SJSA1 (cell line): ENCODE results near the gene UBR2. TPM values are rescaled to one million over a fixed set of nuclear protein-coding genes. Genes with fewer than 3 reads are reported as not detected.

Experiments used
- DNase-seq, 2 experiments: peaks; one replicate each; pipeline ENCODE4 v3.0.0-alpha.2; 2015 to 2020; ENCODE audit warnings: low spot score in 2 of 2, low read depth in 1 of 2
- H3K27ac ChIP-seq: fragments of 250-450 bp; sonication (Bioruptor Pico); 2 replicates; pipeline ENCODE4 v1.5.1; 2020; ENCODE audit warnings: mild to moderate bottlenecking, moderate library complexity
- H3K27me3 ChIP-seq: fragments of 250-450 bp; sonication (Bioruptor Pico); replicated peaks from 2 replicates; pipeline ENCODE4 v1.5.1; 2020; ENCODE audit warnings: mild to moderate bottlenecking, moderate library complexity
- H3K36me3 ChIP-seq: fragments of 250-450 bp; sonication (Bioruptor Pico); 2 replicates; pipeline ENCODE4 v1.5.1; 2020; ENCODE audit warnings: mild to moderate bottlenecking
- H3K4me1 ChIP-seq: fragments of 250-450 bp; sonication (Bioruptor Pico); replicated peaks from 2 replicates; pipeline ENCODE4 v1.6.1; 2021; ENCODE audit warnings: mild to moderate bottlenecking
- H3K4me3 ChIP-seq: fragments of 250-450 bp; sonication (Bioruptor Pico); 2 replicates; pipeline ENCODE4 v1.5.1; 2020; ENCODE audit warnings: mild to moderate bottlenecking
- H3K9me3 ChIP-seq: fragments of 250-450 bp; sonication (Bioruptor Pico); replicated peaks from 2 replicates; pipeline ENCODE4 v1.5.1; 2020; ENCODE audit warnings: mild to moderate bottlenecking
- total RNA-seq: library from RNA; depleted of rRNA; stranded (reverse); fragments of >200 nt; shearing (Covaris generic); gene quantifications from 2 replicates; pipeline ENCODE4 v1.2.3, GENCODE V29; 2014; rRNA removed

Gene UBR2
- total RNA-seq = 15.6 and 19.5 TPM in 2 replicates

DNA sequence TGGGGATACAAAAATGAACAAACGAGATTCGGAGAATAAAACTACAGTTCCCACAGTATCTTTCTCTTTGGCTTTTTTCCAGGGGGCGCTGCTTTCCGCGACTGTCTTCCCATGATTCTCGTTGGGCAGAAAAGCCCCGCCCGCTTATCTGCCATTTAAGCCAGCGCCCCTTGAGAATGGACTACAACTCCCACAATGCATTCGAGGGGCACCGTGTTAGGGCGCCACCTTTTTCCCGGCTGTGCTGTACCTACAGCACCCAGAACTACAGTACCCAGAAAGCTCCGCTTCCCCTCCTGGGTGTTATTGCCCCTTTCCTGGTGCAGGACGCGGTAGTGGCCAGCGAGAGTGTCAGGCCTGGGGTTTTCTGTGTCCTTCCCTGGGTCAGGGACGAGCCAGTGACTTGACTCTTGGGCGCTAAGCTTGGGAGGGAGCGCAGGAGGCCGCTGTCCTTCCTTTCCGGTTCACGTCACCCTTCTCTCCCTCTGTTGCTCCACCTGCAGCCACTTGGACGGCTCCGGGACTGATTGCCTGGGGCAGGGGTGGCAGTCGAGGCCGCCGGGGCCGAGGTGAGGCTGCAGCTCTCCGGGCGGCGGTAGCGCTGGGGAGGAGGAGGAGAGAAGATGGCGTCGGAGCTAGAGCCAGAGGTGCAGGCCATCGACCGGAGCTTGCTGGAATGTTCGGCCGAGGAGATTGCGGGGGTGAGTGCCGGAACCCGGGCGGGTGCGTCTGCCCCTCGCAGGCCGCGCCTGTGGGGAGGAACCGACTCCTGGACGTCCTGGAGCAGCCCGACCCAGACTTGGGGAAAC is at the start of gene UBR2:
TSS of gene UBR2 (plus strand) at position 333 of the 809 bp plus-strand sequence. CDS start at position 624, 291 bp downstream.
- no peaks in the 10 kb centered on the region for H3K9me3 ChIP-seq
- H3K27me3 ChIP-seq = no peaks in the 10 kb centered on the region
- peak within 1 kb of the TSS; percentile 68 for H3K27ac ChIP-seq
- H3K36me3 ChIP-seq = peaks cover 13% of the 10 kb centered on the region; the same call in 1 of the 2 replicates
- peak; percentile 97 to 98 for DNase-seq
- H3K4me3 ChIP-seq = peak within 1 kb of the TSS; percentile 71
- peaks cover 11% of the 10 kb centered on the region for H3K4me1 ChIP-seq

DNA sequence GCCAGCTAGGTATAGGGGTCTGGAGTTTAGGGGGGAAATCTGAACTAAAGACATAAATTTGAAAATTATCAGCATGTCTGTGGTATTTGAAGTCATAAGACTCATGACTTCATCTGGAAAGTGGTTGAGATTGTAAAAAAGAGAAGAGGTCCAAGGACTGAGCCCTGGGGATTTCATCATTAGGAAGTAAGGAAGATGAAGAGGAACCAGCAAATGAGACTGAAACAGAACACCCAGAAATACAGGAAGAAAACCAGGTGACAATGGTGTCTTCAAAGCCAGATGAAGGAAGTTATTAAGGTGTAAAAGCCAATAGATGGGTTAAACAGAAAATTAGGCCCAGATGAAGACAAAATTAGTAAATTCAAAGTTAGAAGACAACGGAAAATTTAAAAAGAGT is 49.1 kb upstream of the UBR2 start:
- no peak for DNase-seq
- no peak overlapping the region for H3K4me3 ChIP-seq
- H3K27me3 ChIP-seq = no peaks in the 10 kb centered on the region; the same call in 1 of the 2 replicates
- H3K27ac ChIP-seq = no peak overlapping the region
- H3K4me1 ChIP-seq = no peaks in the 10 kb centered on the region
- no peaks in the 10 kb centered on the region for H3K9me3 ChIP-seq
- no peaks in the 10 kb centered on the region for H3K36me3 ChIP-seq

DNA sequence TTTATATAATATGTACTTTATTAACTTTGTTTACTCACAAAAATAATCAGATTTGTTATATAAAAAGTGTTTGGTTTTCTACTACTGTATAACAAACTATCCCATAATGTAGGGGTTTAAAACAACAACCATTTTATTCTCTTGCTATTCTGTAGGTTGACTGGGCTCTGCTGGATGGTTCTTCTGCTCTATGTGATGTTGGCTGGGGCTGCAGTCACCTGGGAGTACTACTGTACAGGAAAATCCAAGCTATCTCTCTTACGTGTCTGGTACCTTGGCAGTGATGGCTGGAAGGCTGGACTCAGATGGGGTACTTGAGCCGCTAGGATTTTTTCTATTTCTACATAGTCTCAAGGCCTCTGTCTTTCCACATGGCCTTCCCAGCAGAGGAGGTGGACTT is 44.0 kb upstream of the UBR2 start:
- DNase-seq = no peak
- no peak overlapping the region for H3K4me3 ChIP-seq
- no peak overlapping the region for H3K27ac ChIP-seq

DNA sequence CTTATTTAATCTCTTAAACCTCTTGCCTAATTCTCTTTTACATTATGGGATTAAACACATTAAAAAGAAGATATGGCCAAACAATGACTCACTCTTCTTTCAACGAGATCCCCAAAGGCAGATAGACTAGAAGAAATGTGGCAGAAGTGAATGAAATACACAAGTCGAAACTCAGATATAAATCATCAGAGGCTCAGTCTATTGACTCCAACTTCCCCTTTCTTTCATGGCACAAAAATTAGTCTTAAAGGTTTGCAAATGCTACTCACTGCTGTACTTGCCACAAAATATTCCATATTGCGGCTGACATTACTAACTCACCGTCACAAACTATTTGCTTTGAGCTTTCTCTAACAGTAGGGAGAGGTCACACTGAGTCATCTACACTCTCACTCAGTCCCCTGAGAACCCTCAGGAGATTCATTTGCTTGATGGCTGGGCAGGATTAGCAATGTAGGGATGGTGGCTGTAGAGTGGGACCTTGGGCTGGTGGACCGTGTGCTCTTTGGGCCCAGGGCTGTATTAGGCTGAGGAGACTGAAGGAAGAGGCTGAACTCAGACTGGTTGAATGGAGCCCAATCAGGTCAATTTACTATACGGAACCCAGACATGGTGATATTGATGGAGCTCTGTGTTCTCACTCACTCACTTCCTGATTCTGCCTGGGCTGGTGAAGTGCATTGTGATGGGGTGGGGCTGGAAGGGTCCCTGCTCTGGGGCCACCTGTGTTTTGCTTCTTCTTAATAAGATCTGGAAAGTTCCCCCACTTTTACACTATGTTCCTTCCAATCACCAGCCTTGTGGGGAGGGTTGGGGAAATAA is 42.8 kb upstream of the UBR2 start:
- peaks cover 7% of the 10 kb centered on the region for H3K4me1 ChIP-seq
- H3K27ac ChIP-seq = no peak overlapping the region
- peak in 1 of 2 experiments; percentile 25 for DNase-seq
- no peaks in the 10 kb centered on the region; the same call in 1 of the 2 replicates for H3K27me3 ChIP-seq
- H3K9me3 ChIP-seq = no peaks in the 10 kb centered on the region
- no peak overlapping the region for H3K4me3 ChIP-seq
- no peaks in the 10 kb centered on the region for H3K36me3 ChIP-seq

More for the DNA sequence above, 44.0 kb upstream of the UBR2 start:
- H3K27me3 ChIP-seq = no peaks in the 10 kb centered on the region; the same call in 1 of the 2 replicates
- no peaks in the 10 kb centered on the region for H3K36me3 ChIP-seq
- no peaks in the 10 kb centered on the region for H3K9me3 ChIP-seq
- H3K4me1 ChIP-seq = peaks cover 7% of the 10 kb centered on the region

DNA sequence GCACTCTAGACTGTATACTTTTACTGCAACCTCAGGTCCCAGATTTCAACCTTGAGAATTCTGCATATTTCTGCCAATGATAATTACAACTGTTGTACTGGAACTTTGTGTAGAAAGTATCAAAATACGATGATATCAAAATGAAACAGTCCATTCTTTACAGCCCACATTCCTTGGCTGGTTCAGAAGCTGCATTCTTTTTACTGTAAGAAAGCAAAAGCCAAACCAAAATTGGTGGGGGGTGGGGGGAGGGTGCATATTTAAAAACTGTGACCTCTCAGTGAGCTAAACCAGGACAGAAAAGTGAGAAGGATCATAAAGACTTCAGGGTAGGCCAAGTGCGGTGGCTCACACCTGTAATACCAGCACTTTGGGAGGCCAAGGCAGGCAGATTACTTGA is 41.8 kb upstream of the UBR2 start:
- H3K27me3 ChIP-seq = no peaks in the 10 kb centered on the region; the same call in 1 of the 2 replicates
- no peaks in the 10 kb centered on the region for H3K9me3 ChIP-seq
- peaks cover 7% of the 10 kb centered on the region for H3K4me1 ChIP-seq
- no peak overlapping the region for H3K27ac ChIP-seq
- no peak for DNase-seq
- H3K36me3 ChIP-seq = no peaks in the 10 kb centered on the region
- H3K4me3 ChIP-seq = no peak overlapping the region

DNA sequence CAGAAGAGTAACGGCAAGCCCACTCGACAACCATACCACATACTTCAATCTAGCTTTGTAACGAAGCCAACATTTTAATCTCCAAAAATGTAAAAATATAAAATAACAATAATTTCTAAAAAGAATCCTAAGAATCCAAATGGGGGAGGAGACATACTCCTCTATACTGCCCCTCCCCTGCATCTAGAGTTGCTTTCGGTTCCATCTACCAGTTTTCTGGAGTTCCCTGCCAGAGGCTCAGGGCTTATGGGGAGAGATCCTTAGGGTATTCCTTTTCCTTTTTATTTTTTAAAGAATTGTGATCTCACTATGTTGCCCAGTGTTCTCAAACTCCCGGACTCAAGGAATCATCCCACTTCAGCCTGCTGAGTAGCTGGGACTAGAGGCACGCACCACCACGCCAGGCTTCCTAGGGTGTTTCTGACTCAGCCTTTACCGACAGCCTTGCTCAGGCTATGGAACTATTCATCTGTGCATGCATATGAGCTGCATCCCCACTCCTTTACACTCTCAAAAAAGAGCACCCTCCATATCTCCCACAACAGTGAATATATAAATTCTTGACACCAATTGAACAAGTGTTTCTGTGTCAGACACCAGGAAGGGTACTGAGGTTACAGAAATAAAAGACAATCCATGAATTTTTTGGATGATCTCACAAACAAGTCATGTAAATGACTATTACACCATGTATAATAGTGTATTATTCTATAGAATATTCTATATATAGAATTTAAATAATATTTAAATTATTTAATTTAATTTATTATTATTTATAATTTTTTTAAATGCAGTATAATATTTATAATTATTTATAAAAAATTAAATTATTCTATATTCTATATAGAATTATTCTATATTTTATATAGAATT is 40.7 kb upstream of the UBR2 start:
- Histone ChIP-seq H3K36me3 (no peaks in the 10 kb centered on the region), H3K9me3 (no peaks in the 10 kb centered on the region), H3K4me3 (no peak overlapping the region), H3K27me3 (no peaks in the 10 kb centered on the region), H3K4me1 (peaks cover 7% of the 10 kb centered on the region), H3K27ac (no peak overlapping the region)
- DNase-seq = no peak

DNA sequence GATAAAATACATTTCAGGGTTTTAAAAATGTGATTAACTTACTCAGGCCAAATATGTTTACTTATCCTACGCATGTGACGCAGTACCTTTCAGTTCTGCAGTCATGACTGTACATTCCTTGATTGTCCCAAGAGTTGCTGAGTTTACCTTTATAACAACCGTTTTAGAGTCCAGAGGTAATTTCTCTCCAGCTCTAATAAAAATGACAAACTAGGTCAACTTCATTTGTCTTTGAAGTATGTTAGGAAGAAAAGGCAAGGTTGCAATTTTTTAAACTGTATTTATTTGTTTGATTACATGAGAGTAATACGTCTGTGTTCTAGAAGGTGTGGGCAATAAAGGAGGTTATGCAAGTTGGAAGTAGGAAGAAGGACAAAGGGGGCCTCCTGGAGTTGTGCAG is 38.6 kb upstream of the UBR2 start:
- no peak overlapping the region for H3K27ac ChIP-seq
- peaks cover 12% of the 10 kb centered on the region for H3K4me1 ChIP-seq
- H3K9me3 ChIP-seq = no peaks in the 10 kb centered on the region
- no peaks in the 10 kb centered on the region for H3K27me3 ChIP-seq
- H3K4me3 ChIP-seq = no peak overlapping the region
- no peaks in the 10 kb centered on the region for H3K36me3 ChIP-seq
- no peak for DNase-seq

DNA sequence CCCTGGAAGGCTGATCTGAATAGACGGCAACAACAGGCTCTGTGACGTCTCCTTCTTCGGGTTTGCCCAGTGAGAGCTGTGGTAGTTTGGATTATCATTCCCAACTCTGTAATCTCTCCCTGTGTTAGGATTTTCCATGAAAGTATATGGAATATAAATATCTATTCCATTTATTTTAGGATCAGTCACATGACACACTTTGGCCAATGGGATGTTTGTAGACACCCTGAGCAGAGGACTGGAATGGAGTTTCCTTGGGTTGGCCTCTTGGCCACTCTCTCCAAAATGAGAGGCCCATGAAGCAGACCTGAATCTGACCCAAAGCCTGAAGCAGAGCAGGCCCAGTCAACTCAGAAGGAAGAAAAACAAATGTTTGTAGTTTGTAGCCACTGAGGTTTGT is 37.2 kb upstream of the UBR2 start:
- H3K9me3 ChIP-seq = no peaks in the 10 kb centered on the region
- H3K4me3 ChIP-seq = no peak overlapping the region
- no peak overlapping the region for H3K27ac ChIP-seq
- no peaks in the 10 kb centered on the region for H3K36me3 ChIP-seq
- DNase-seq = no peak
- H3K27me3 ChIP-seq = no peaks in the 10 kb centered on the region
- H3K4me1 ChIP-seq = 0 out of 2 replicates have a peak, but pooled peaks cover 4% of the 10 kb centered on the region

DNA sequence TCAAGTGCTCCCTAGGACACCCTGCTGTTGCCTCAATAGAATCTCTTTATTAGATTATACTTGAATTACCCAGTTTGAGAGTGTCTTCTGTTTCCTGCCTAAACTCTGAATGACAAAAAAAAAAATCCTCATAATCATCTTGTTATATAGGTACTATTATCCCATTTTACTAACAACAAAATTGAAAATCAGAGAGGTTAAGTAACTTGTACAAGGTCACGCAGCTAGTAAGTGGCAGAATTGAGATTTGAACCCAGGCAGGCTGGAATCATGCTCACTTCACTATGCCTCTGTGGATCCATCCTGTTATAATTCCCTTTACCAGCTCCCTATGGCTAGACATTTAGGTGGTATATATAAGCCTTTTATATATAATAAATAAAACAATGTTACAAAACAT is 36.6 kb upstream of the UBR2 start:
- no peak overlapping the region for H3K4me3 ChIP-seq
- no peak for DNase-seq
- H3K27ac ChIP-seq = no peak overlapping the region
- no peaks in the 10 kb centered on the region for H3K36me3 ChIP-seq
- H3K27me3 ChIP-seq = no peaks in the 10 kb centered on the region
- no peaks in the 10 kb centered on the region for H3K9me3 ChIP-seq
- H3K4me1 ChIP-seq = 0 out of 2 replicates have a peak, but pooled peaks cover 4% of the 10 kb centered on the region

DNA sequence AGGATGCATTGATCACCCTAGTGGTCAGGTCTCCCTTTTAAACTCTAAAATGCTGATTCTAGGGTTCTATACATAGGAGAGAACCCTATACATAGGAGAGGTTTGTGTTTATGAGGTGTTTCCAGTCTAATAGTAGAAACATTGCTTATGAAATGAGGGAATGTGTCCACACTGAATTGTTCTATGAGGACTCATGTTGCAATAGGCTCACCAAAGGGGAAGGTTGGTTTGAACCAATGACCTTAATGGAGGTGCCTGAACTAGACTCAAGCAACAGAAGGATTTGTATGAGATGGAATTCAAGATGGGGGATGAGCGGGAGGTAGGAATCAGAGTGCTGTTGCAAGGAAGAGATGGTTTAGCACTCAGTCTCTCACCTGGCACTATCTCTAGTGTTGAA is 33.5 kb upstream of the UBR2 start:
- no peak for DNase-seq
- no peak overlapping the region for H3K27ac ChIP-seq
- no peaks in the 10 kb centered on the region for H3K27me3 ChIP-seq
- no peaks in the 10 kb centered on the region for H3K9me3 ChIP-seq
- no peaks in the 10 kb centered on the region for H3K36me3 ChIP-seq
- H3K4me1 ChIP-seq = 0 out of 2 replicates have a peak, but pooled peaks cover 4% of the 10 kb centered on the region
- no peak overlapping the region for H3K4me3 ChIP-seq

DNA sequence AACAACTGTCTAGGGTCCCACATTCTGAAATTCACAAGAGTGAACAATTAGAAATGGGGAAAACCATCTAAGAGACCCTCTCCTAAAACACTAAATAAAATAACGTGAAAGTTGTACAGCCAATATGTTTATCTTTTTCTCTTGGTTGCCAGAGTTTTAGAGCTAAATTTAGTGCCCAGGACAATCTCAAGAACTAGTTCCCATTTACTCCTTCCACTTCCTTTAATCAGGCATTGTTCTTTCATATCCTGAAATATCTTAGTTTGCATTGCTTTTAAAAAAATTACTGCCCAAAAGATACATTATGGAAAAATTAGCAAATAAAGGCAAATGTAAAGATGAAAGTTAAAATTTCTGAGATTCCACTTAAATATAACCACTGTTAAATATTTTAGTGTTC is 33.1 kb upstream of the UBR2 start:
- Histone ChIP-seq H3K4me3 (no peak overlapping the region), H3K36me3 (no peaks in the 10 kb centered on the region), H3K27ac (no peak overlapping the region), H3K27me3 (no peaks in the 10 kb centered on the region), H3K9me3 (no peaks in the 10 kb centered on the region), H3K4me1 (0 out of 2 replicates have a peak, but pooled peaks cover 4% of the 10 kb centered on the region)
- no peak for DNase-seq

DNA sequence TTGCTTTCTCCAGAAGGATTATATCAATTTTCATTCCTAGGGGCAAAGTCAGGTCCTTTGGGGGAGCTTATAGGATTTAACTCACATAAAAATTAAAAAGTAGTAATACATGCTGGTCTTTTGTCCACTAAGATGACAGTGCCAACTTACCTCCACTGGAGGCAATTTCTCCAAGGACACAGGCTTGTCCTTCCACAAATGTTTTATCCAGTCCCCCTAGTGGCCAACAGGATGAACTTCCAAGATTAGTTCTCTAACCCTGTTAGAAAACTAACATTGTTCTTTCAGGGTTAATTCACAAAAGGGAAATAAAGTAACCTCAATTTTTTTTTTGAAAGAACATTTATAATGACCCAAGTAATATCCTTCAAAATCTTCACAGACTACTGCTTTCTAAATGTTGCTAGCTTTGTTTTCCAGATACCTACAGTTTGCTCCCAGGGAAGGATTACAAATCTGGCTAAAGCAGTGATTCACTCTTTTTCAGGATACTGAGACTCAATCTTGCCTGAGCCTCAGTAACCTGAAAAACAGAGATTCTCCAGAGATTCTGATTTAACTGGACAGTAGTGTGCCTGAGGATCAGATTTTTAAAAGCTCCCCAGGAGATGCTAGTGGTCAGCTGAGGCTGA is 31.7 kb upstream of the UBR2 start:
- Histone ChIP-seq H3K36me3 (no peaks in the 10 kb centered on the region), H3K27ac (no peak overlapping the region)
- peak; percentile 46 to 62 for DNase-seq

DNA sequence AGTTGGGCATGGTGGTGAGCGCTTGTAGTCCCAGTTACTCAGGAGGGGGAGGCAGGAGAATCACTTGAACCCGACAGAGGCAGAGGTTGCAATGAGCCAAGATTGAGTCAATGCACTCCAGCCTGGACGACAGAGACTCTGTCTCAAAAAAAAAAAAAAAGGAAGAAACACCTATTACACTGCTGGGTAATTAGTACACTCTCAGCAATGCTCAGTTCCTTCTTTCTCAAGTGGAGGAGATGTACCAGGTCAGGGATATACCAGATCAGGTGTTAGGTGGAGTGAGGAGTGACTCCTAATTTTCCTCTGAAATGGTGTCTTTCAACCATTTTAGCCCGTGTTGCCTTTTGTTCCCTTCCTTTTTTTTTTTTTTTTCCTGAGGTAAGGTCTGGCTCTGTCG is 30.0 kb upstream of the UBR2 start:
- Histone ChIP-seq H3K27ac (no peak overlapping the region), H3K9me3 (no peaks in the 10 kb centered on the region), H3K36me3 (no peaks in the 10 kb centered on the region), H3K4me1 (0 out of 2 replicates have a peak, but pooled peaks cover 4% of the 10 kb centered on the region), H3K4me3 (no peak overlapping the region), H3K27me3 (no peaks in the 10 kb centered on the region)
- DNase-seq = no peak

More for the DNA sequence above, 31.7 kb upstream of the UBR2 start:
- no peaks in the 10 kb centered on the region for H3K9me3 ChIP-seq
- no peak overlapping the region for H3K4me3 ChIP-seq
- H3K27me3 ChIP-seq = no peaks in the 10 kb centered on the region
- H3K4me1 ChIP-seq = 0 out of 2 replicates have a peak, but pooled peaks cover 4% of the 10 kb centered on the region
